ENCODE data around the gene PPP1R14B.

- TF ChIP-seq USF1 (IDR thresholded peaks at IDR 0.05) (no peak), TCF12 (IDR thresholded peaks at IDR 0.05; ENCODE audit: low read depth) (no peak), YY1 (IDR thresholded peaks at IDR 0.05; ENCODE audit: low read depth) (no peak), MAX (IDR thresholded peaks at IDR 0.05) (no peak), TEAD4 (IDR thresholded peaks at IDR 0.05) (no peak), ZBTB7A (IDR thresholded peaks at IDR 0.05; ENCODE audit: low read depth) (no peak)
Measured at GRCh38 chr11:64262271-64263002, 15.7 kb upstream of the PPP1R14B start.

Measured in Ishikawa (cell line).